ENCODE results near the gene DRD4.
"Not testable (repeated sequence)": the region's sequence is repeated elsewhere in the genome, so short reads cannot be mapped to it uniquely, and the experiment has no call there.

DRD4 gene

DNA sequence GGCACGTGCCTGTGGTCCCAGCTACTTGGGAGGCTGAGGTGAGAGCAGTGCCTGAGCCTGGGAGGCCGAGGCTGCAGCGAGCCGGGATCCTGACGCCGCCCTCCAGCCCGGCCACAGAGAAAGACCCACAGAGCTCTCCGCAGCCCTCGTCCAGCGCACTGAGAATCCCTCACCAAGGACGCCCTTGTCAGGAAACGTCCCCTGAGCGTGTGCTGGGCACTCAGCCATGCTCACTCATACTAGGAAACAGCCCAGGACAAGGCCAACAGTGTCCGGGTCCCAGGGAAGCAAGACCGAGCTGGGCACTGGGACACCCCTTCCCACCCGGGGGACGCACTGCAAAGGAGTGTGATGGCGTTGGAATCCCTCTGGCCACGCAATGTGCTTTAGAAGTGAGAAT is 43.4 kb downstream of the DRD4 start:
- no peak for DNase-seq (ENCODE audit: low spot score)

DNA sequence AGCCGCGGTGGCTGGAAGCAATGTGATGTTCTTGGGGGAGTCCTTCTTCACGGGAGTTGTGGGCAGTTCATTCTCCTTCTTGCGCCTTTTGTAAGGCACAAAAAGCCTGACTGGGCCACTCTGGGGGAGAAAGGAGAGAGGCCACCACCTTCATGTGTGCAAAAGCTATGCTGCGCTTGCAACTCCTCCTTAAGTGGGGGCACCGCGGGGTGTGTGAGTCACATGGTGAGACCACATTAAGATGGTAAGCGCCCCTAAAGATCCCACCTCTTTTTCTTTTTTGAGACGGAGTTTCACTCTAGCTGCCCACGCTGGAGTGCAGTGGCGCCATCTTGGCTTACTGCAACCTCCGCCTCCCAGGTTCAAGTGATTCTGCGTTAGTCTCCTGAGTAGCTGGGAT is 43.9 kb downstream of the DRD4 start:
- DNase-seq (ENCODE audit: low spot score), result no peak

DNA sequence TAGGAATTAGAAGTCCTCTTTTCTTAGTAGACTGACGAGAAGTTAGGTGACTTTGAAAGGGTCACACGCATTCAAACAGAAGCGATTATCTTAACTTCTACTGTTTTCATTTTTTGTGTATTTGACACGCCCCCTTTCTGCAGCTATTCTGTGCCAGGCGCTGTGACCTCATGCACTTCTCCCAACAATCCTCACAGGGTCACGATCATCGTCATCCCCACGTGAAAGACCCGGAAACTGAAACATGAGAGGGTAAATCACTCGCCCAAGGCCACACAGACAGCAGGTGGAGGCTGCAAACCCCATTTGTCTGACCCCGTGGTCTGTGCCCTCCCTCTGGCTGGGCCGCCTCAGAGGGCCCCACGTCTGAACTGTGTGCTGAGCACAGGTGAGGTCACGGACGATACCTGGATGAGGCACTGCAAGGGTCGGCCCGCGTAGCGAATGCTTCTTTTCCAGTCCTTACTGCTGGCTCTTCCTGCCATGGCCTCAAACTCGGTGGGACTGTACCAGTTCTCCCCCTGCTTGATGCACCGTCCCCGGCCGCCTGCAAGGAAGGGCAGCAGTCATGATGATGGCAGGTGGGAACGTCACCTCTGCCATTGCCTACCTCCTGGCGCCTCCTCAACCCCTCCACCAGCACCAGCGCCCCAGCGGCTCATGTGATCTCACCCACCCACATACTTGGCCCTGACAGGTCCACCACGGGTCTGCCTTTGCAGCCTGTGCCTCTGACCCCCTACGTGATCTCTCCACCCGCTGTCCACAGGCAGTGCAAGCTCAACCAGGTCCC is 49.6 kb downstream of the DRD4 start:
- DNase-seq (ENCODE audit: low spot score), result no peak

DNA sequence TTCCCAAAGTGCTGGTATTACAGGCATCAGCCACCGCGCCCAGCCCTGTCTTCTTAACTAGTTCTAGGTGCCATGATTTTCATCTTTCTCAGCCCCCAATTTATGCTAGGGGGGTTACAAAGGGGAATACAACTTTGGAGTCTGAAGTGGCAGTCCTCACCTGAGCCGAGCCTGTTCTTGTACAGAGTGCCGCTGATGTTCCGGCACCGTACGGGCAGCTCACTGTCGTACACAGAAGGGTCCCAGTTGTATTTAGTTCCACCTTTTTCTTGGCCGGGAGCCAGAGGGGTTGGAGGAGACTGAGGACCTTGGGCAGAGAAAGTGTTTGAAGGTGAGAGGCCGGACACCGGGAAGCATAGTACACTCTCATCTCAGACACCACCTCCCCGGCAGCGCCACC is 50.7 kb downstream of the DRD4 start:
- no peak for DNase-seq (ENCODE audit: low spot score)

DNA sequence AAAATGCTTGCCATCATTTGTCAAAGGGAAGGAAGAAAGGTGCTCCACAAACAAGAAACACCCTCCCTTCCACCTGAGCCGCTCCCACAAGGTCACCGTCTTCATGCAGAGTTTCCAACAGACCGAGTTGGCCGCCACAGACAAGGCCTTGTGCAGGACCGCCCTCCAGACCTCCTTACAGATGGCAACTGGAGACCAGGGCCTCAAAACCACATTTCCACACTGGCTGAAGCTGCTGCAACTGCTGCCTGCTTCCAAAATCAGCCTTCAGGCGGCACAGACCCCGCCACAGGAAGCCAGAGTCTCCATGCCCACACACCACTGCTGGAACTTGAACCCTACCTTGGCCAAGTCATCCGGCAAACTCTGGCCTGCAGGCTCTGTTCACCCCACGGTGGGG is 51.6 kb downstream of the DRD4 start:
- DNase-seq (ENCODE audit: low spot score), result no peak

DNA sequence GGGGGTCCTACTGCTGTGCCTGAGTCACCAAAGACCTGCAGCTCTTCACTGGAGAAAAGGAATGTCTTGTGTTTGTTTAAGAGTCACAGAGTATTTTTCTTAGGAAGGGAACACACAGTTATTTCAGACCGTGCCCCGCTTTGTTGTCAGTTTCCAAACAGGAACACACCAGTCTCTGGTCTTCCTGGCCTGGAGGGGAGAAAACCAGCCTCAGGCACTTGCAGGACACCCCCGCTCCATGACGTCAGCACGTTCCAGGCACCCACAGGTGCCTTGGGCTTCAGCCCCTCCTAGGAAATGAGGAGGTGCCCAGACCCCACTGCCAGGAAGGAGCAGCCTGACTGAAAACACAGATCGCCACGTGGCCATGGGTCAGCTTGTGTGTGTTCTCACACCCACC is 52.6 kb downstream of the DRD4 start:
- DNase-seq (ENCODE audit: low spot score), result no peak

DNA sequence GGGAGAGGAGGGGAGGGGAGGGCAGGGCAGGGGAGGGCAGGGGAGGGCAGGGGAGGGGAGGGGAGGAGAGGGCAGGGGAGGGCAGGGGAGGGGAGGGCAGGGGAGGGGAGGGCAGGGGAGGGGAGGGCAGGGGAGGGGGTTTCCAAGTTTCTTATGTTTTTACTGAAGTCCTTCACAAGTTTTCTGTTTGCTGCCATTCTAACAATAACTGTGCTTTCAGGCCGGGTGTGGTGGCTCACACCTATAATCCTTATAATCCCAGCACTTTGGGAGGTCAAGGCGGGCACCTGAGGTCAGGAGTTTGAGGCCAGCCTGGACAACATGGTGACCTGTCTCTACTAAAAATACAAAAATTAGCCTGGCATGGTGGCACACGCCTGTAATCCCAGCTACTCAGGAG is 53.2 kb downstream of the DRD4 start:
- not testable (repeated sequence) for DNase-seq (ENCODE audit: low spot score)

Measured in hepatic stellate cell (primary cell).